GM19193 (cell line): ENCODE results near the gene PCP4.

Experiments
- POLR2A ChIP-seq: IDR thresholded peaks from 4 replicates; pipeline ENCODE4 v1.6.1; 2011; ENCODE audit not compliant: insufficient read depth, insufficient read length; ENCODE audit errors: extremely low read depth

The PCP4 gene

DNA sequence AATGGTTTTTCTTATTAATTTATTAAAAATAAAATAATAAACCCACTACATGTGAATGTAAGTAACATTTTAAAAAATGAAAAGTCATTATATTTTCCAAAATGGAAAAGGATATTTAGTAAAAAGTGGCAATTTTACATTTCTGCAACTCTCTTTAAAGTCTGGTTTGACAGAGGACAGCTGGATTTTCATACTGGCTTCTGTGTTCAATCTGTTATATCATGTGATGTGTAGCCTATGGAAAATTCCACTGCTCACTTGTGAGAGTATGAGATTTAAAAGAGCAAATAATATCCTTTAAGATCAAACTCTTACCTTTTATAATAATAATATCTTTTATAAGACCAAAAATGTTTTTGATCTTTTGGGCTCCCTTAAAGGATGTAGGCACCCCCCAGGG lies 33.7 kb downstream of the PCP4 start:
- no peak for TF ChIP-seq POLR2A

DNA sequence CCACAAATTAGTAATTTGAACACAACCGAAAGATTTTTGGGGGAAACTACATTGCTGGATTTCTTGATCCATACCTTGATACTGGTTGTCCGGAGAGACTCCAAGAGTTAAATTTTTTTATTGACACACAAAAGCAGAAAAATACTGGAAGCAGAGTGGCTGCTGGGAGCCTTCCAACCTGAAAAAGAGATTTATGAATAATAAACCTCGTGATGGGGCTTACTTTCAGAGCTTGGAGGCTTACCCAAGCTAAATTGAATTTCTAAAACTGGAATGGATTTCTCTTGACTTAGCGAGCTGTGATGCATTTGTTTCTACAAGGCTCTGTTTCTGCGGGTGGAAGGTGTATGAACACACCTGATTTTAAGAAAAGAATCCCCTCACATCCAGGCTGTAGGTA lies 35.7 kb downstream of the PCP4 start:
- no peak for TF ChIP-seq POLR2A

DNA sequence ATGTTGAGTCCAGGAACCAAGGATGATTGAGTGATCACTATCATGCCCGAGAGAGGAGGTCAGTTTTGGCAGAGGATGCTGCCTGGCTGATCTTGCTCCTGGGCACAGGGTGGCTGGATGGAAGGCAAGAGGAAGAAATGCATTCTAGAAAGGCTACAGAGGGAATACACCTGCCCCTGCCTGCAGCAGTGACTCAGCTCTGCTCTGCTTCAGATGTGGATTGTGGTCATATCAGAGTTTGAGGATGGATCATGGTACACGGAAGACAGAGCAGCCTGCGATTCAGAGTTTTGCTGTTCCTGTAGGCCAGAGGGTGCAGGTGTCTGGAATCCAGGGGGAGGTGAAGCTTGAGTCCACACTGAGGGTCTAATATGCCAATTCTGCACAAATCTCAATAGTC lies 37.2 kb downstream of the PCP4 start:
- TF ChIP-seq POLR2A: no peak

DNA sequence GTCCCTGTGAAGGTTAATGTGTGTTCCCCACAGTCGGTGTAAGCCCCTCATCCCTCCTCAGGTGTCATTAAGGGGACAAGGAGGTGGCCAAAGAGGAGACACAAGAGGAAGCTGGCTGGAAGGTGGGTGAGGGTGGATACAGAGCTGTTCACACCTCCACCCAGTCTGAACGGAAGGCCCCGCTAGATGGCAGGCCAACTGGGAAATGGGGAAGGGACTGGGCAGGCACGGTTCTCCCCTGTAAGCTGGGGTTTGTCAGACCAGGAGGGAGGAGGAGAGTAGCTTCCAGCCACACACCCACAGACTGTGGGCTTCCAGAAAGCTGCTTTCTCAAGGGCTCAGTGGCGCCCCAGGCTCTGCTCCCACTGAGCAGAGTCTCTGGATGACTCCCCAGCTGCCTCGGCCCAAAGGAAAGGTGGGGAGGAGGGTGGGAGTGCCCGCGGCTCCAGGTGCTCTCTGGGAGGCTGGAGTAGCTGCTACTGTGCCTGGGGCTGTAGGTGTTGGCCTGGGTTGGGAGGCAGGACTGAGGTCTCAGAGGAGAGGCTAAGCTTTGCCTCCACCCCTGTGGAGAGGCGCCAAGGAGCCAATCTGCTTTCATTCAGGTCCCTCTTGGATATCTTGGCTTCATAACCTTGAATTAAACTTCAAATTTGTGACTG lies 41.2 kb downstream of the PCP4 start:
- no peak for TF ChIP-seq POLR2A

DNA sequence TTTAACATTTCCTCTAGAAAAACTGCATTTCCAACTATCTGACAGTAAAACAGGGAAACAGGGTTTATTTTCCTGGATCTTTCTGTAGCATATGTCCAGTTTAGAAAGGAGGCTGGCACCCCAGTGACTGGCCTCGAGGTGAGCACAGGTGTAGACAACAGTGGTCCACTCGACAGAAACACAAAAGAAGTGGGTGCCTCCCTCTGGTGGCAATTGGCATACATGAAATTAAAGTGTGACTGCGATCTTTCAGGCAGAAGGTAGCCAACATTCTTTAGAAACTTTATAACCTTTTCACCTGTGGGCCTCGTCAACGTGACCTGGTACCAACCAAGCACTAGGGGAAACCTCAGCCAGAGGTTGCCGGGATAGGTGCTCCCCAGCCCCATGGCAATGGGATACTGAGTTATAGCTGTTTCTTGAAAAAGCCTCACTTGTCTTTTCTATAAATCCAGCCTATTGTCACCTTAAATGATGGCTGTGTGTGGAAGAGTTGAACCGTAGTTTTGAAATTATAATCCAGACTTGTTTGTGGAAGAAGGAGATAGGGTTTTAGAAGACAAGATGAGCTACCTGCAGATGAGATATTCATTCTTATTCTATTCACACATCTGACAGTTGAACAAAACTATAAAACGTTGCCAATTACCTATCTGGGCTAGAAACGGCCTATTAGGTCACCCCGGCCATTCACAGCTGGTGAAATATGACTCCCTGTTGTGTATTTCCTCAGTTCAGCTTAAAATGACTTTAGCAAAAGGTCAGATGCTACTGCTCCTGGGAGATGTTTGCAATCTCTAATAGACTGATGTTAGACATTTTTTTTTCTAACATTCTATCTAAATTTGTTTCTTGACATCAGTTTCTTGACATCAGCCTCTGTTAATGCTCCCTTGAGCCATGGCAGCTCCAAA lies 44.3 kb downstream of the PCP4 start:
- no peak for TF ChIP-seq POLR2A

DNA sequence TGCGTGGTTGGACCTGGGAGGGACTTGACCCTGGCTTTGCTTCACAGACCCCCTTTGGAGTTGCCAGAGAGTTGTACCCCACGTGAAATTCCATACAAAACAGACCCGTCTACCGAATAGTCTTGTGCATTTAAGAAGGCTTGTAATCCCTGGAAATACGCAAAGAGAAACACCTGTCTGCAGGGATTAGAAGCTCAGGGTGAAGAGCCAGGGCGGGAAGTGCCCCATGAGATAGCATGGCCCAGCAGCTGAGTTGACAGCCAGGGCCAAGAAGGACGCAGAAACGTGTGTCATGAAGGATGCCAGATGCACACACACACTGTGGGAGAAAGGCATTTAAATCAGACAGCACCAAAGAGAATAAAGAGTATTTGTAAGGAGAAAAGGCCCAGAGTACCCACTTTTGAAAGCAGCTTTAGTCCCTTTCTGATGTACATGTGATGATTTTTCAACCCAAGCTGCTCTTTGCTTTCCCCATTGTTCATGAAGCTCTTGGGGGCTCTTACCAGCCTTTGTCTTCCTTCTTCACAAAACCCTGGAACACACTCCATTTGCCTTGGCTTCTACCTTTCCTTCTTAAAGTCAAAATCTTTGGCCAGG lies 46.6 kb downstream of the PCP4 start:
- no peak for TF ChIP-seq POLR2A

DNA sequence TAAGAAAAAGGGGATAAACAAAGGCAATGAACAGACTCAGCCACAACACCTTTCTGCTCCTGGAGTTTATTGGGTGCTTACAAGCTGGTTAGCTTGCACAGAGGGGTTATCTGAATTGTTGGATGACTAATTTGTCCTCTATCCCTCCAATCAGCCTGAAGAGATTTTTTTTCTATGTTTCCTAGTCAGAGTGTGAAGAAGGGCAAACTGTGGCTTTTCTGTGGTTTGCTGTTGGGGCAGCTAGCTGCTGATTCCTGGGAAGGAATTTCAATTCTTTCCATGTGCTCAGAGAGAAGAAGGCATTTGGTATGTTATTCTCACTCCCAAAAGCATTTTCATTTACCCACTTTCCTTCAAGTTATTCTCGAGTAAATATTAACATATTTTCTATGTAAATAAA lies 48.6 kb downstream of the PCP4 start:
- TF ChIP-seq POLR2A: no peak

DNA sequence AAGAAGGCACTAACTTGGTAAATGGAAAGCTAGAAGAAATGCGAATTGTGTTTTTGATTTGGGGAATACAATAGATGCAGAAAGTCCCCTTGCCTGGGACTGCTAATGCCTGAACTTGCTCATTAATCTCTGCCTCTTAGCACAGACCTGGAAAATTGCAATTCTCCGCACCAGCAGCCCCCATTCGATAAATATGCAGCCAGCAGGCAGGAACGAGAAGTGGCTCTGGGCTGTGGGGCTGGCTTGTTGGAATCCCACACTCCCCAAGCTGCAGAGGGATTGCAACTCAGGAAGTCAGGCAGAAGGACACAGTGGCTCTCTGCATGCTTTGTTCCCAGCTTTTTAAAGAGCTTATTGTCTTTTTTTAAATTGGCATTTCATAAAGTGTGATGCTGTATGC lies 51.3 kb downstream of the PCP4 start:
- no peak for TF ChIP-seq POLR2A

DNA sequence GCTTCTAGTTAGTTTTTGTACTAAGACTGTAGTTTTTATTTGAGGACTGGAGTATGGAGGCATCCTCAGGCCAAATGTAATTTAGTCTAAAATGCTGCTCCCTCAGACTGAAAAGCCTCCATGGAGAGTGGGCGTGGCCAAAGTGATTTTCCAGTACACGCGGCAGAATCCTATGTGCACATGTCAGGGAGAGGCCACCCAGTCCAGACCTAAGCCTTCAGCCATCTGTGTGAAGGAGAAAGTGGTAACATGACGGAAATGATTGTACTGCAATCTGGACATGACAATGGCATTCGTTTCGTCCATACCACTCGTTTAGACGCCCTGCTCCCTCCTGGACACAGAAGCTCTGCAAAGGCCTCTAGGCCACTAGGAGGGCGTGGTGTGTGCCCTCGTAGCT lies 56.2 kb downstream of the PCP4 start:
- TF ChIP-seq POLR2A: no peak

DNA sequence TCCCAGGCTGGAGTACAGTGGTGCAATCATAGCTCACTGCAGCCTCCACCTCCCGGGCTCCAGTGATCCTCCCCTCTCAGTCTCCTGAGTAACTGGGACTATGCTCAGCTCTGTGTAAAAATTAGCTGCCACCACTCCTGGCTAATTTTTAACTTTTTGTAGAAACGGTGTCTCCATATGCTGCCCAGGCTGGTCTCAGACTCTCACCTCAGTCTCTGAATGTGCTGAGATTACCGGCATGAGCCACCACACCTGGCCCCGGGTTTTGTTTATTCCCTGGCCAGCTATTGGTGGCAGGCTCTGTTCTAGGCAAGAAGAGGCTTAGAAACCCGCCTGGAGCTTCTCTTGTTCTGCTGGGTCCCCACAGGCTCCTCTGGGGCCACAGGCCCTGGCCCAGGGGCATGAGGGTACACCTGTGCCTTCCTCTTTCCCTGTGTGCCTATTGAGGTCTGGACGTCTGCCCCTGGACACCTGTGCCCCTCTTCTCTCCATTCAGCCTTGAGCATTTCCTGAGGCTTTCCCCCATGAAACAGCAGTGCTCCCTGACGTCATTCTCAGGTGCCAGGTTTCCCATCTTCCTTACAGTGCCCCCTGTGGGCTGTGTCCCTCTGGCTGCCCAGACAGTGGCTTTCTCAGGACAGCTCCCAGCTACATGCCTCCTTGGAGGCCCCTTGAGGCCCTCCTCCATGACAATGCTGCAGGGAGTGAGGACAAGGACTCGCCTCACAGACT lies 57.5 kb downstream of the PCP4 start:
- TF ChIP-seq POLR2A: no peak

DNA sequence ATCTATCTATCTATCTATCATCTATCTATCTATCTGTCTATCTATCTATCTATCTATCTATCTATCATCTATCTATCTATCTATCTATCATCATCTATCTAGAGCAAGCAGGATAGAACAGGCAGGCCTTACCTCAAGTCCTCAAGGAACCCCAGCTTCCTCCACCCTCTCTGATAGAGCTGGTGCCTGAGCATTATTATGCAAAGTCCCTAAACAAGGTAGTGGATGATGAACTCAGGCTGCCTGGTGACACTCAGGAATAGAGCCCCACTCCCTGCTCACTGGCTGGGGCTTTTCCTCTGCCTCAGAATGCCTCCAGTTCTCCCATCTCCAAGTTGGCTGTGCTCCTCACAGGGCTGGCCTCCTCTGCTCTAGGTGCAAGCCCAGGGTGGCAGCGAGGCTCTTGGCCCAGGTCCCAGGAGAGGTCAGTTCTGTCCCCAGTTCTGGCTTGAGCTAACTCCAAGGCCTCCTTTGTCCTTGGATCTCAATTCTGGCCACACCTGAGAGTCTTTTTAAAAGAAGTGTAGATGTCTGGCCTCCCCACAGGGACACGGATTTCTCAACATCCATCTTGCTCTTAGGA lies 60.2 kb downstream of the PCP4 start:
- no peak for TF ChIP-seq POLR2A

DNA sequence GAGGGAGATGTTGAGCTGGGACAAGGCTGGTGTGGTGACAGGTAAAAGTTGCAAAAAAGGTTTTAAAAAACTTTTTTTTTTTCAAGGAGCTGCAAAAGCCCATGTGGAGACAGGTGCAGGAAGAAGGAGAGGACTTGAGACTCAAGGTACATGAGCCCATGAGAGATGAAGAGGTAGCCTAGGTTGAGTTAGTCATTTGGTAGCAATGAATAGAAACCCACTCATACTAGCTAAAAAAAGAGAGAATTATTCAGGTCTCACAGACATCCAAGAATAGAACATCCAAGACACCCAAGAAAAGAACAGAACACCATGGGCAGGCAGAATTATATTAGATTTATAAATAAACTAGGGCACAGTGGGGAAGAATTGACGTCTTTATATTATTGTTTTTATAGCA lies 65.1 kb downstream of the PCP4 start:
- no peak for TF ChIP-seq POLR2A

DNA sequence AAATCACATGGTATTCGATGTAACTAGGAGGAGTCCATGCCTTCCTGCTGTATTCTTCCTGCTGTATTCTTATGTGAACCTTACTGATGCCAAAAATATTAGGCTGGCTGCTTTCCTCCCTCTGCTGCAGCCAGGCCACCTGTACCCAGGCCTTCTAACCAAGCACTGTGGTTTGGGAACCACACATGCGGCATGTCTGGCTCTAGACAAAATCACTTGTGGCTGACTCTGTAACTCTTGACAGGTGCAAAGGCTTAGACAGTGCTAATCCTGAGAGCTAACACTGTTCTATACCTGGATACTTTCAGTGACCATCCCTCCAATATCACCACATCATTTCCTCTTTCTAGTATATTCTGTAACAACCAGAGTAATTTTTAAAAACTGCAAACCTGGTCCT lies 67.7 kb downstream of the PCP4 start:
- no peak for TF ChIP-seq POLR2A

DNA sequence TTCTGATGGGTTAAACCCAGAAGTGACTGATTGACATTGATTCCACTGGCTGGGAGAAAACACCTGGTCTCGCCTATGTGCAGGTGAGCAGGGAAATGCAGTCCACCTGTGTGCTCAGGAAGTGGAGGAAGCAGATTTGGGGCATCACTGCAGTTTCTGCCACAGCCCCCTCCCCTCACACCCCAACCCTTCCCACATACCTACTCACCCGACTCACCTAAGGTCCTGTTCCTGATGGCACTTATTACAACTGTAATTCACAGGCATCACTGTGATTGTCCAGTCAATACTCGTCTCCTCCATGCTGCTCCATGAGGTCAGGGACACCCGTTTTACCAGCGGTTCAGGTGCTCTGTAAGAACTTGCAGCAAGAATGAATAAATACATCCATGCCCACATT lies 68.5 kb downstream of the PCP4 start:
- no peak for TF ChIP-seq POLR2A
